ENCODE results near the gene RFC5.
A peak's percentile ranks its signal among the peaks of the same experiment; 100 is the strongest.

Gene RFC5

GRCh38 chr12:118033902-118034301 lies 17.4 kb downstream of the RFC5 start:
- H3K27ac Mint-ChIP-seq = no peak overlapping the region
- peaks cover 14% of the 10 kb centered on the region for H3K4me1 Mint-ChIP-seq
- no peak overlapping the region for H3K4me3 Mint-ChIP-seq
- no peaks in the 10 kb centered on the region for H3K27me3 Mint-ChIP-seq
- H3K36me3 Mint-ChIP-seq = peaks cover 20% of the 10 kb centered on the region
- H3K9me3 Mint-ChIP-seq = no peaks in the 10 kb centered on the region

- Mint-ChIP-seq H3K27ac (peak overlapping the region; percentile 59), H3K27me3 (no peaks in the 10 kb centered on the region), H3K4me1 (peaks cover 14% of the 10 kb centered on the region), H3K4me3 (no peak overlapping the region), H3K9me3 (no peaks in the 10 kb centered on the region), H3K36me3 (peaks cover 19% of the 10 kb centered on the region)
Observed at GRCh38 chr12:118034429-118035189, 18.1 kb downstream of the RFC5 start.

- Mint-ChIP-seq H3K27ac (peak overlapping the region; percentile 88), H3K36me3 (peaks cover 18% of the 10 kb centered on the region), H3K4me3 (no peak overlapping the region), H3K27me3 (no peaks in the 10 kb centered on the region), H3K4me1 (peaks cover 14% of the 10 kb centered on the region), H3K9me3 (no peaks in the 10 kb centered on the region)
Observed at GRCh38 chr12:118035190-118036041, 18.9 kb downstream of the RFC5 start.

GRCh38 chr12:118036672-118037411 lies 20.3 kb downstream of the RFC5 start:
- Mint-ChIP-seq H3K4me1 (peaks cover 14% of the 10 kb centered on the region), H3K27ac (peak overlapping the region; percentile 88), H3K27me3 (no peaks in the 10 kb centered on the region), H3K9me3 (no peaks in the 10 kb centered on the region), H3K36me3 (peaks cover 23% of the 10 kb centered on the region), H3K4me3 (no peak overlapping the region)

- Mint-ChIP-seq H3K27me3 (no peaks in the 10 kb centered on the region), H3K36me3 (peaks cover 26% of the 10 kb centered on the region), H3K4me1 (peaks cover 14% of the 10 kb centered on the region), H3K4me3 (no peak overlapping the region), H3K27ac (no peak overlapping the region), H3K9me3 (no peaks in the 10 kb centered on the region)
Observed at GRCh38 chr12:118038137-118038536, 21.6 kb downstream of the RFC5 start.

- Mint-ChIP-seq H3K27ac (no peak overlapping the region), H3K4me3 (no peak overlapping the region), H3K36me3 (peaks cover 19% of the 10 kb centered on the region), H3K9me3 (no peaks in the 10 kb centered on the region), H3K4me1 (peaks cover 14% of the 10 kb centered on the region), H3K27me3 (no peaks in the 10 kb centered on the region)
Observed at GRCh38 chr12:118042091-118042490, 25.6 kb downstream of the RFC5 start.

- H3K27ac Mint-ChIP-seq = peak overlapping the region; percentile 70
- H3K36me3 Mint-ChIP-seq = peaks cover 15% of the 10 kb centered on the region
- no peaks in the 10 kb centered on the region for H3K9me3 Mint-ChIP-seq
- H3K27me3 Mint-ChIP-seq = no peaks in the 10 kb centered on the region
- peaks cover 14% of the 10 kb centered on the region for H3K4me1 Mint-ChIP-seq
- H3K4me3 Mint-ChIP-seq = peak overlapping the region; percentile 13
Observed at GRCh38 chr12:118044075-118044474, 27.6 kb downstream of the RFC5 start.

- no peaks in the 10 kb centered on the region for H3K9me3 Mint-ChIP-seq
- peak overlapping the region; percentile 70 for H3K27ac Mint-ChIP-seq
- H3K4me1 Mint-ChIP-seq = peaks cover 14% of the 10 kb centered on the region
- peak overlapping the region; percentile 13 for H3K4me3 Mint-ChIP-seq
- no peaks in the 10 kb centered on the region for H3K27me3 Mint-ChIP-seq
- H3K36me3 Mint-ChIP-seq = peaks cover 16% of the 10 kb centered on the region
Observed at GRCh38 chr12:118044577-118044976, 28.1 kb downstream of the RFC5 start.

GRCh38 chr12:118046430-118046829 lies 29.9 kb downstream of the RFC5 start:
- no peak overlapping the region for H3K4me3 Mint-ChIP-seq
- H3K36me3 Mint-ChIP-seq = peaks cover 18% of the 10 kb centered on the region
- no peak overlapping the region for H3K27ac Mint-ChIP-seq
- H3K27me3 Mint-ChIP-seq = no peaks in the 10 kb centered on the region
- H3K9me3 Mint-ChIP-seq = no peaks in the 10 kb centered on the region
- H3K4me1 Mint-ChIP-seq = peaks cover 18% of the 10 kb centered on the region

GRCh38 chr12:118050972-118051910 lies 34.7 kb downstream of the RFC5 start:
- Mint-ChIP-seq H3K27ac (no peak overlapping the region), H3K36me3 (peaks cover 11% of the 10 kb centered on the region), H3K4me3 (no peak overlapping the region), H3K4me1 (peaks cover 21% of the 10 kb centered on the region), H3K9me3 (no peaks in the 10 kb centered on the region), H3K27me3 (no peaks in the 10 kb centered on the region)

- H3K36me3 Mint-ChIP-seq = peaks cover 11% of the 10 kb centered on the region
- H3K4me3 Mint-ChIP-seq = no peak overlapping the region
- H3K4me1 Mint-ChIP-seq = peaks cover 22% of the 10 kb centered on the region
- H3K27me3 Mint-ChIP-seq = no peaks in the 10 kb centered on the region
- H3K9me3 Mint-ChIP-seq = no peaks in the 10 kb centered on the region
- H3K27ac Mint-ChIP-seq = peak overlapping the region; percentile 4
Observed at GRCh38 chr12:118052324-118053070, 36.0 kb downstream of the RFC5 start.

GRCh38 chr12:118053071-118053985 lies 36.8 kb downstream of the RFC5 start:
- H3K4me3 Mint-ChIP-seq = no peak overlapping the region

GRCh38 chr12:118055144-118055557 lies 38.6 kb downstream of the RFC5 start:
- no peak overlapping the region for H3K4me3 Mint-ChIP-seq

More at GRCh38 chr12:118053071-118053985, 36.8 kb downstream of the RFC5 start:
- Mint-ChIP-seq H3K36me3 (peaks cover 11% of the 10 kb centered on the region), H3K9me3 (no peaks in the 10 kb centered on the region), H3K4me1 (peaks cover 22% of the 10 kb centered on the region), H3K27me3 (no peaks in the 10 kb centered on the region), H3K27ac (peak overlapping the region; percentile 4)

More at GRCh38 chr12:118055144-118055557, 38.6 kb downstream of the RFC5 start:
- H3K27me3 Mint-ChIP-seq = no peaks in the 10 kb centered on the region
- H3K36me3 Mint-ChIP-seq = peaks cover 7% of the 10 kb centered on the region
- H3K27ac Mint-ChIP-seq = peak overlapping the region; percentile 84
- no peaks in the 10 kb centered on the region for H3K9me3 Mint-ChIP-seq
- peaks cover 39% of the 10 kb centered on the region for H3K4me1 Mint-ChIP-seq

Data from activated naive CD4-positive, alpha-beta T cell treated with anti-CD3 and anti-CD28 coated beads, Interleukin-2, amount 50 U/mL, for 24 hours (primary cell).